HepG2 (cell line): ENCODE measurements around the gene DUS3L. TPM values are rescaled to one million over a fixed set of nuclear protein-coding genes. Genes with fewer than 3 reads are reported as not detected.

Experiments used
- ATAC-seq: fragments of 200-7000 bp; cut with Tn5 transposase; 3 replicates; pipeline ENCODE4 v1.9.1; 2020; ENCODE audit warnings: mild to moderate bottlenecking, moderate library complexity
- BruUV-seq: library from RNA; stranded (reverse); fragments of 400-500 nt; replicated peaks from 2 replicates; lab custom pipeline; 2021; lab: Mats Ljungman, UMichigan
- CTCF ChIA-PET: fragments of 300-600 bp; formaldehyde crosslinking; extraction: SDS; loops from one replicate; lab custom pipeline; 2021; ENCODE audit warnings: low total read pairs, inconsistent platforms, low intra/inter-chr PET ratio; lab: Yijun Ruan, JAX
- POLR2A ChIA-PET: fragments of 350-600 bp; sonication (Branson Sonifier 250); formaldehyde crosslinking; loops from one replicate; lab custom pipeline; 2020; ENCODE audit warnings: antibody characterized with exemption, inconsistent platforms; lab: Yijun Ruan, JAX
- DNase-seq: peaks from one replicate; pipeline ENCODE4 v3.0.0-alpha.2; 2015; ENCODE audit warnings: low spot score
- FAIRE-seq: peaks from 3 replicates; lab custom pipeline; 2011; peaks lifted over from hg19 to GRCh38; lab: Jason Lieb, UNC
- H2AFZ ChIP-seq: one replicate; pipeline ENCODE4 v1.6.1; 2011; ENCODE audit warnings: low read length, inconsistent platforms
- H3K27ac ChIP-seq: fragments of 300-600 bp; 3 replicates; pipeline ENCODE4 v1.8.0; 2011; ENCODE audit warnings: mixed run types, mild to moderate bottlenecking, mixed read lengths, low read length, inconsistent platforms; ENCODE audit not compliant: insufficient read depth; ENCODE audit errors: extremely low read length
- H3K27me3 ChIP-seq, 2 experiments: fragments of 200-600 bp in 1 of 2; 2 replicates in 1 of 2; 3 replicates in 1 of 2; pipeline versions ENCODE4 v1.6.0 to v1.8.0; 2011; ENCODE audit warnings: low read length in 2 of 2, mild to moderate bottlenecking in 2 of 2, moderate library complexity in 2 of 2, inconsistent platforms in 1 of 2; ENCODE audit not compliant: insufficient read depth in 2 of 2, control insufficient read depth in 1 of 2
- H3K36me3 ChIP-seq, 2 experiments: fragments of 200-600 bp in 1 of 2; replicated peaks in 1 of 2; 2 replicates in 1 of 2; 3 replicates in 1 of 2; pipeline versions ENCODE4 v1.5.1 to v1.8.0; 2011; ENCODE audit warnings: low read length in 2 of 2, inconsistent platforms in 1 of 2; ENCODE audit not compliant: insufficient read depth in 2 of 2, control insufficient read depth in 1 of 2
- H3K4me1 ChIP-seq: 2 replicates; pipeline ENCODE4 v1.5.1; 2012; ENCODE audit warnings: low read length, inconsistent platforms; ENCODE audit not compliant: insufficient read depth
- H3K4me2 ChIP-seq: 2 replicates; pipeline ENCODE4 v1.6.0; 2011; ENCODE audit warnings: low read depth, low read length, inconsistent platforms
- H3K4me3 ChIP-seq, 3 experiments: fragments of 200-600 bp in 1 of 3; sonication (generic), shearing (Covaris generic) in 1 of 3; replicated peaks in 1 of 3; 2 replicates each; pipeline ENCODE4 v1.5.1; 2011 to 2016; ENCODE audit warnings: low read length in 3 of 3, inconsistent platforms in 2 of 3, low read depth in 2 of 3, mild to moderate bottlenecking in 2 of 3, control low read depth in 1 of 3, mixed read lengths in 1 of 3; ENCODE audit not compliant: insufficient read depth in 1 of 3
- H3K79me2 ChIP-seq: one replicate; pipeline ENCODE4 v1.6.1; 2011; ENCODE audit warnings: low read length, inconsistent platforms; ENCODE audit not compliant: insufficient read depth
- H3K9ac ChIP-seq: 2 replicates; pipeline ENCODE4 v1.6.0; 2011; ENCODE audit warnings: mild to moderate bottlenecking, low read depth, low read length, inconsistent platforms; ENCODE audit not compliant: insufficient read depth
- H3K9me3 ChIP-seq: 2 replicates; pipeline ENCODE4 v1.5.1; 2012; ENCODE audit warnings: mild to moderate bottlenecking, low read length
- H4K20me1 ChIP-seq: 2 replicates; pipeline ENCODE4 v1.6.0; 2011; ENCODE audit warnings: inconsistent platforms, mild to moderate bottlenecking, low read length, moderate library complexity; ENCODE audit not compliant: insufficient read depth
- AGO2 ChIP-seq: fragments of 200-400 bp; formaldehyde crosslinking; optimal IDR thresholded peaks from 2 replicates; pipeline ENCODE3; 2017; ENCODE audit warnings: mild to moderate bottlenecking, low read depth, low read length, moderate library complexity
- KLF15 ChIP-seq: sonication (generic); formaldehyde crosslinking; IDR thresholded peaks from 2 replicates; pipeline ENCODE4 v1.8.1; 2023; ENCODE audit warnings: borderline replicate concordance, mild to moderate bottlenecking, inconsistent platforms, missing genetic modification reagents, mixed read lengths
- MYPOP ChIP-seq: sonication (generic); formaldehyde crosslinking; IDR thresholded peaks from 2 replicates; pipeline ENCODE4 v1.8.1; 2023; ENCODE audit warnings: mild to moderate bottlenecking, moderate library complexity, missing genetic modification reagents
- RBFOX2 ChIP-seq: fragments of 200-400 bp; formaldehyde crosslinking; IDR thresholded peaks from 2 replicates; pipeline ENCODE4 v1.6.1; 2017; ENCODE audit warnings: low read depth, mild to moderate bottlenecking, low read length
- ZNF841 ChIP-seq: sonication (generic); formaldehyde crosslinking; IDR thresholded peaks from 2 replicates; pipeline ENCODE4 v1.8.1; 2023; ENCODE audit warnings: missing genetic modification reagents, borderline replicate concordance
- WGBS: methylation state at CpG from one replicate; pipeline ENCODE4 v1.1.6; 2017; ENCODE audit warnings: low lambda C conversion rate; 5-methylcytosine and 5-hydroxymethylcytosine counted together
- in situ Hi-C: cut with HindIII; loops from 2 replicates; pipeline ENCODE4 v1.10.0; 2017; ENCODE audit warnings: low pct_unique_long_range_greater_than_20kb; ENCODE audit not compliant: extremely low pct_ligation_motif_present
- intact Hi-C: fragments of 100-400 bp; cut with micrococcal nuclease; formaldehyde crosslinking; loops from one replicate; pipeline ENCODE4 v1.10.0; 2022; ENCODE audit not compliant: unreplicated experiment
- polyA plus RNA-seq, 8 experiments: library from polyadenylated mRNA; depleted of rRNA in 3 of 8; stranded (reverse) in 7 of 8; unstranded in 1 of 8; fragments of >200 nt; fragmentation: Illumina TruSeq in 4 of 8; extraction: Trizol in 4 of 8; gene quantifications; 2 replicates each; pipeline versions ENCODE4 v1.2.1 to v1.2.3, GENCODE V29; 2011 to 2016; ENCODE audit warnings: low read depth in 4 of 8, missing spikeins in 1 of 8, mixed read lengths in 1 of 8; ENCODE audit not compliant: insufficient read depth in 1 of 8
- total RNA-seq, 5 experiments: library from RNA; depleted of rRNA; stranded (reverse); fragments of >200 nt; fragmentation: Illumina TruSeq; extraction: Trizol; gene quantifications; 2 replicates each; pipeline ENCODE4 v1.2.3, GENCODE V29; 2016; ENCODE audit warnings: low read depth in 1 of 5

Gene DUS3L
- total and polyA plus RNA-seq, 2 of the 13 experiments (the other 11 are each of a cell fraction or from before 2014, with no cell fraction given), result 13.3 to 25.1 TPM

GRCh38 chr19:5786593-5787408 is 4.2 kb downstream of the DUS3L start:
- Histone ChIP-seq H3K27me3 (no peaks in the 10 kb centered on the region), H2AFZ (no peak overlapping the region), H3K4me2 (no peak overlapping the region), H3K36me3 (peaks cover 17 to 40% of the 10 kb centered on the region in 2 experiments; a peak in 4 of 5 replicates), H3K4me1 (peaks cover 19% of the 10 kb centered on the region), H4K20me1 (no peaks in the 10 kb centered on the region), H3K9ac (no peak overlapping the region), H3K79me2 (no peaks in the 10 kb centered on the region), H3K4me3 (no peak overlapping the region), H3K27ac (no peak overlapping the region), H3K9me3 (no peaks in the 10 kb centered on the region)
- CTCF ChIA-PET, result no interaction called here
- TF ChIP-seq RBFOX2 (0 out of 2 replicates have a peak, but pooled peaks have one; percentile 38), KLF15 (CRISPR knock-in tag) (no peak), ZNF841 (CRISPR knock-in tag) (no peak)
- in situ Hi-C loops (no loop called here), intact Hi-C loops (no loop called here)
- FAIRE-seq, result no peak
- WGBS, result 95% methylated on average over 37 of the region's 44 CpGs
- ATAC-seq, result no peak
- BruUV-seq, result no TSS peak
- DNase-seq, result no peak
- POLR2A ChIA-PET, result no interaction called here

GRCh38 chr19:5785423-5785822 is 5.5 kb downstream of the DUS3L start:
- no peak for TF ChIP-seq MYPOP (CRISPR knock-in tag)
- TF ChIP-seq RBFOX2, result peak; percentile 58
- peak; percentile 30 for TF ChIP-seq AGO2
- H3K4me1 ChIP-seq, result peaks cover 8% of the 10 kb centered on the region
- H3K27me3 ChIP-seq, result no peaks in the 10 kb centered on the region
- H3K79me2 ChIP-seq, result no peaks in the 10 kb centered on the region
- no peak overlapping the region for H3K4me2 ChIP-seq
- intact Hi-C loops, result no loop called here
- no peak overlapping the region for H2AFZ ChIP-seq
- no peak overlapping the region for H3K9ac ChIP-seq
- ChIA-PET CTCF (no interaction called here), POLR2A (interaction anchor here (0.6 kb wide), 1 partner anchor 75 kb away, joined by 5 read pairs; no protein-coding TSS in a partner anchor)
- no TSS peak for BruUV-seq
- no peak overlapping the region for H3K27ac ChIP-seq
- no CpG with 5 or more reads among the region's 37 CpGs for WGBS
- ATAC-seq, result no peak
- H4K20me1 ChIP-seq, result no peaks in the 10 kb centered on the region
- DNase-seq, result no peak
- in situ Hi-C loops, result no loop called here
- no peak for FAIRE-seq
- H3K4me3 ChIP-seq, result no peak overlapping the region
- H3K9me3 ChIP-seq, result no peaks in the 10 kb centered on the region
- peaks cover 17 to 40% of the 10 kb centered on the region in 2 experiments; a peak in 4 of 5 replicates for H3K36me3 ChIP-seq
